ENCODE results near the gene HLCS.

The HLCS gene

DNA sequence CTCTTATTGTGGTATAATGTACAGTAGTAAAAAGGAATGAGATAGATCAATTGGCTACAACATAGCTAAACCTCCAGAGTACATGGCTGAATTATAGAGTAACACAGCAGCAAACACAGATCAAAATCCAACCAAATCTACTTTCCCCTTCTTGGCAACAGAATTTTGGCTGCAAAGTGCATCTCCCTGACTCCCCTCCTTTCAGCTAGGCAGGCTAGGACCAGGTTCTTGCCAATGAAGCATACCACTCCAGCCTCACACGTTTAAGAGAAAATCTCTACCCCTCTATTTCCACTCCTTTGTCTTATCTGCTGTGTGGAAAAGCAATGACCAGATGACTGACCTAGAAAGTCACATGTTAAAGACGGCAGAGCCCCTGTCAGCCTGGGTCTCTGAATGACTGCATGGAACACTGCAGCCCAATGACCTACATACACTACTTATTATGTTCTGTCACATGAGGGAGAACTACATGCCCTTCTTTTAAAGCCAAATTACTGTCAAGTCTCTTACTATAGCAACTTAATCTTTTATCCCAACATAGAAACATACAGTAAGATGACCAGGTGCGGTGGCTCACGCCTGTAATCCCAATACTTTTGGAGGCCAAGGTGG, 99.1 kb downstream of the HLCS start:
- H3K27me3 Mint-ChIP-seq = no peaks in the 10 kb centered on the region
- no peak overlapping the region for H3K4me3 Mint-ChIP-seq
- no peaks in the 10 kb centered on the region for H3K9me3 Mint-ChIP-seq
- H3K36me3 Mint-ChIP-seq (ENCODE audit: low read depth) = no peaks in the 10 kb centered on the region
- H3K27ac Mint-ChIP-seq = no peak overlapping the region
- H3K4me1 Mint-ChIP-seq (ENCODE audit: low read depth) = peaks cover 4% of the 10 kb centered on the region

DNA sequence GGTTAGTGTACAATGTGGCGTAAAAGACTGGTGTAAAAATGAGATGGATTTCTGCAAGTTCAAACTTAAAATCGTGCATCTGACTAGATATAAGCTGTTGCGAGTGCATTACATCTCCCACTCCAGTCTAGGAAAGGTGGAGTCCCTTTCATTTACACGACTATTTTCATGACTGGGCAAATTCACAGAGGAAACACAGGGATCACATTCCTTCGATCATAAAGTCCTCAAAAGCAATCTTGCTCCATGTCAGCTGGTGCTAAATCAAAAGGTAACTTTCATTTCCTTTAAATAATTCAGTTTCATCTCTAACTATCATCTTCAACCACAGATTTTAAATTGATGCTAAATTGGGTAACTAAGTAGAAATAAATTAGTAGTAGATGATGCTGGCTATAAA, 100.0 kb downstream of the HLCS start:
- Mint-ChIP-seq H3K4me3 (no peak overlapping the region), H3K36me3 (ENCODE audit: low read depth) (no peaks in the 10 kb centered on the region), H3K4me1 (ENCODE audit: low read depth) (peaks cover 4% of the 10 kb centered on the region), H3K27me3 (no peaks in the 10 kb centered on the region), H3K27ac (no peak overlapping the region), H3K9me3 (no peaks in the 10 kb centered on the region)

DNA sequence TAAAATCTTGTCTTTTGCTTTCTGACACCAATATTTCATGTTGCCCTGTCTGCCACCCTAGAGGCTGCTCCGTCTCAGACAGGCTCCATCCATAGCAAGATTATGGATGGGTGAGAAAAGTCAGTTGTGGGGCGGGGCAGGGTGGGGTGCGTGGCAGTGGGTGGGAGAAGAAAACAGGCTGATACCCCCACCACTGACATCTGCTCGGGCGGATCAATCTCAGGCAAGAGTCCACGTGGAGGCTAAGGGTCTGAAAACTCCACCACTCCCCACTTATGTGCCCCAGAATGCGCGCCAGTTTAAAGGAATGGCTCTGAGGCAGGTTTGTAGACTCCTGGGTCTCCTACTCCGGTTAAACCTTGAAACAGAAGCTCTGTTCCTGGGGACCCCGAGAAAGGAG, 101.5 kb downstream of the HLCS start:
- Mint-ChIP-seq H3K9me3 (no peaks in the 10 kb centered on the region), H3K36me3 (ENCODE audit: low read depth) (no peaks in the 10 kb centered on the region), H3K4me1 (ENCODE audit: low read depth) (peaks cover 12% of the 10 kb centered on the region), H3K27ac (no peak overlapping the region), H3K4me3 (no peak overlapping the region), H3K27me3 (no peaks in the 10 kb centered on the region)

DNA sequence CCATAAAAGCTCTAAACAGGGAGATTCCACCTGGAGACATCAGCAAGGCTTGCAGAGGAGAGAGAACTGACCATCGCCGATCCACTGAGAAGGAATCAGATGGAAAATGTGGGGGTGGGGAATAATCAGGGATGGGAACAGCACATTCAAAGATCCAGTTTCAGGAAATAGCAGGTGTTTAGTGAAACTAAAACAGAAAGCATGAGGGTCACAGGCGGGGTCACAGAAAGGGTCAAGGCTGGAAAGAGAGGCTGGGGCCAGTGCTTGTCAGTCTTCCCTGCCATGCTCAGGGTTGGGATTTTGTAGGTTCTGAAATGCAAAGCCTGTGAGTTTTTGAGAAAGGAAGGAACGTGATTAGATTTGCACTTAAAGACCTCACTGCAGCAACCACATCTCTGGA, 103.2 kb downstream of the HLCS start:
- H3K9me3 Mint-ChIP-seq = no peaks in the 10 kb centered on the region
- no peak overlapping the region for H3K27ac Mint-ChIP-seq
- no peaks in the 10 kb centered on the region for H3K27me3 Mint-ChIP-seq
- H3K36me3 Mint-ChIP-seq (ENCODE audit: low read depth) = no peaks in the 10 kb centered on the region
- peaks cover 16% of the 10 kb centered on the region for H3K4me1 Mint-ChIP-seq (ENCODE audit: low read depth)
- no peak overlapping the region for H3K4me3 Mint-ChIP-seq

DNA sequence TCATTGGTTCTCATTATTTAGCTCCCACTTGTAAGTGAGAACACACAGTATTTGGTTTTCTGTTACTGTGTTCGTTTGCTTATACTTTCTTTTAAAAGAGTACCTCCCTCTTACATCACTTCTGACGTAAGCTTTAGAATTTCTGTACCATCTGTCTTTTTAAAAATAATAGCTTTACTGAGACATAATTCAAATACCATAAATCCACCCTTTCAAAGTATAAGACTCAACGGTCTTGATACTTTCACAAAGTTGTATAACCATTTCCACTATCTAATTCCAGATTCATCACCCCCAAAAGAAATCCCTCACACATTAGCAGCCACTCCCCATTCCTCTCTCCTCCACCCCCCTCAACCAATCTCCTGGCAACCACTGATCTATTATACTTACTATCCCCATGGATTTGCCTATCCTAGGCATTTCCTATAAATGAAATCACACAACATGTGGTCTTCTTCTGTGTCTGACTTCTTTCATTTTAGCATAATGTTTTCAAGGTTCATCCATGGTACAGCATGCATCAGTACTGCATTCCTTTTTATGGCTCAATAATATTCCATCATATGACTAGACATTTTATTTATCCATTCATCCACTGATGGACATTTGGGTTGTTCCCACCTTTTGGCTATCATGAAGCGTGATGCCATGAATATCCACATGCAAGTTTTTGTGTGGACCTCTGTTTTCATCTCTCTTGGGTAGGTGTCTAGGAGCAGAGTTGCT, 104.7 kb downstream of the HLCS start:
- H3K4me1 Mint-ChIP-seq (ENCODE audit: low read depth) = peaks cover 13% of the 10 kb centered on the region
- no peak overlapping the region for H3K4me3 Mint-ChIP-seq
- H3K27ac Mint-ChIP-seq = no peak overlapping the region
- no peaks in the 10 kb centered on the region for H3K27me3 Mint-ChIP-seq
- no peaks in the 10 kb centered on the region for H3K36me3 Mint-ChIP-seq (ENCODE audit: low read depth)
- no peaks in the 10 kb centered on the region for H3K9me3 Mint-ChIP-seq

DNA sequence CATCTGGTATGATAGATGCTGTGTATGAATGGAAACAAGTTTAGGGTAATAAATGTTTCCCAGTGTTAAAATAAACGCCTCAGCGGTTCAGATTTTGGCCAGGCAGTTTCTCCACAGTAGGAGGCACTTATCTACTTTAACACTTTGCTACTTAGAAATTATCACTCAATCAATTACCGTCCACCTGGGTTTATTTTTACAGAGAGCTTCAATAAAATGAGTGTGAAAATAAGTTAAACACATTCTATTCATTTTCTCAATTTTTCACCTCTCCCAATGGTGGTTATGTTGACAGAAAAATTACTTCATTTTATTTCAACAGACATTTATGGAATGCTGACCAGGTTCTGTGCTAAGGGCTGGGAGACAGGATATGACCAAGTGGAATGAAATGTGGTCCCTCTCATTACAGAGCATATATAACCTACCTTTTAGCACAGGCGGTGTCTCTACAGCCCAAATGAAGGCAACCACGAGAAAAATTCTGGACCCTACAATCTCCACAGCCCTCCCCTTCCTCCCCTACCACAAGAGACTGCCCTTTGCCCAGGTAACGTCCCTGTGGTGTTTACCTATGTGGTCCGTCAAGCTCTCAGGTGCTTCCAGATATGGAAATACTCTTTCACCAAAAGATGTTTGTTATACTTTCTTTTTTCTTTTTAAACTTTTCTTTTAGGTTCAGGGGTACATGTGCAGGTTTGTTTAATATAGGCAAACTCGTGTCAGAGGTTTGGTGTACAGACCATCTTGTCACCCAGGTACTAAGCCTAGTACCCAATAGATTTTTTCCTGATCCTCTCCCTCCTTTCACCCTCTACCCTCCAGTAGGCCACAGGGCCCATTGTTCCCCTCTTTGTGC, 105.5 kb downstream of the HLCS start:
- no peaks in the 10 kb centered on the region for H3K9me3 Mint-ChIP-seq
- no peaks in the 10 kb centered on the region for H3K36me3 Mint-ChIP-seq (ENCODE audit: low read depth)
- H3K27me3 Mint-ChIP-seq = no peaks in the 10 kb centered on the region
- no peak overlapping the region for H3K27ac Mint-ChIP-seq
- H3K4me1 Mint-ChIP-seq (ENCODE audit: low read depth) = peaks cover 12% of the 10 kb centered on the region
- no peak overlapping the region for H3K4me3 Mint-ChIP-seq

DNA sequence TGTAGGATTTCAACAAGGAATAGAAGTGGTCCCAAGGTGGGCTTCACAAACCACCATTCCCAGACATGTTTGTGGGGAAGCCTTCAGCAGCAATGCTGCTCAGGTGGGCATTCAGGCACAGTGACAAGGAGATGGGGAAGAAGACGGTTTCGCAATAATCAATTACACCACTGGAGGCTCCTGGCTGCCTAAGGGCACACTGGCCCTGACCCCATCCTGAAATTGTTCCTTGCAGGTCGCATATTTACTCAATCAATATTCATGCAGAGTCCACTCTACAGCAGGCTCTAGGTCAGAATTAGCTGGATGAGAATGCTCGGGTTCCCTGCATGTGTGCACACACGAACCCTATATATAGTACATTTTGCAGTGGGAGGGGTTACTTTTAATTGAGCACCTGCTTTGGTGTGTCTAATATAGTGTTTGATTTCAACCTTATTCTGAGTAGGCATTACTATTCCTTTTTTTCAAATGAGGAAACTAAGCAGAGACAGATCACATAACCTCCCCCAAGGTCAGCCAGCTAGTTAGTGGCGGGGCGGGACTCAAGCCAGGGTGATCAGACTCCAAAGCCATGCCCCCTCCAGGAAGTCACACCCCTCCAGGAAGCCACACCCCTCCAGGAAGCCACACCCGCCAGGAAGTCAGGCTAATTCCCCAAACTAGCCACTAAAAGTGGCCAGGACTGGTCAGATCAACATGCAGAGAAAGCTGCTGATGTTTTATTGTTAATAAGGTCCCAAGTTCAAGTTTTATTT, 106.5 kb downstream of the HLCS start:
- peaks cover 12% of the 10 kb centered on the region for H3K4me1 Mint-ChIP-seq (ENCODE audit: low read depth)
- H3K36me3 Mint-ChIP-seq (ENCODE audit: low read depth) = no peaks in the 10 kb centered on the region
- no peaks in the 10 kb centered on the region for H3K9me3 Mint-ChIP-seq
- H3K27me3 Mint-ChIP-seq = no peaks in the 10 kb centered on the region
- H3K27ac Mint-ChIP-seq = no peak overlapping the region
- no peak overlapping the region for H3K4me3 Mint-ChIP-seq

DNA sequence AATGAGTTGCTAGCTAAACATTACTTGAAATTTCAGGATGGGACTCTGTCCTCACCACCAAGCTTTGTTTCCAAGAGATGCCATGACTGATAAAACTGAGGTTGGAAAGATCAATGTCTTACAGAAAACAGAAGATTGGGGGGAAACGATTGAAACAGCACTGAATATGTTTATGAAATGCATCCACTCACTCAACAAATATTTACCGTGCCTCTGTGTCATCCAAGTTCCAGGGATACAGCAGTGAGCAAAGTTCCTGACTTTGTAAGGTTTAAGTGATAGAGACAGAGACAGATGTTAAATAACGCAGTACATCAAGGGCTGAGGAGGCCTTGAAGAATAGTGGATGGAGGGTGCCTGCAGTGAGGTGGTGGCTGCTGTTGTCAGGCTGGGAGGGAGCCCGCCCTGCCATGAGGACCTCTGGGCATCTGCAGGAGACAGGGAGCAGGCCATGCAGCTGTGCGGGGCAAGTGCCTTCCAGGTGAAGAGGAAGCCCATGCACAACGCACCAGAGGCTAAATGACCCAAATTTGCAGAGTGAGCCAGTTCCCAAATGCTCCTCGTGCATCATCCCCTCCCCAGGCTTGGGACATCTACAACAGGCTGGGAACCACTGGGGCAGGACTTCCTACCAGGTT, 108.0 kb downstream of the HLCS start:
- Mint-ChIP-seq H3K9me3 (no peaks in the 10 kb centered on the region), H3K27ac (no peak overlapping the region), H3K4me1 (ENCODE audit: low read depth) (peaks cover 12% of the 10 kb centered on the region)

DNA sequence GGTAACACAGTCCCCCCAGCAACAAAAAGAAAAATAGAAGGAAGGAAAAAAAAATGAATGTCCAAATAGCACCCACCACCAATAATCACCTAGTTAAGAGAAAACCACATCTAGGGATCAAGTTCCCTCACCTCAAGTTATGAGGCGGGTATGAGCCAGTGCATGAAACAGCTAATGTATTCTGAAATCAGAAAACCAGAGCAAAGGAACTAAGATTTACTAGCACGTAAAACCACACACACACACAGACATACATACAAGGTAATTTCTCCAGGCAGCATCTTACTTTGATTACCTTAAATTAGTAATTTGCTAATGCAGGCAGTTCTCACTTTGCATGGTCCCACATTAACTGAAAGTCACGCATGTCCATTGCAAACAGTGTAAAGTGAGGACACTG, 109.8 kb downstream of the HLCS start:
- no peaks in the 10 kb centered on the region for H3K36me3 Mint-ChIP-seq (ENCODE audit: low read depth)
- H3K4me1 Mint-ChIP-seq (ENCODE audit: low read depth) = peaks cover 21% of the 10 kb centered on the region
- no peaks in the 10 kb centered on the region for H3K27me3 Mint-ChIP-seq
- H3K4me3 Mint-ChIP-seq = no peak overlapping the region
- no peak overlapping the region for H3K27ac Mint-ChIP-seq
- H3K9me3 Mint-ChIP-seq = no peaks in the 10 kb centered on the region

More for the DNA sequence above, 108.0 kb downstream of the HLCS start:
- Mint-ChIP-seq H3K4me3 (no peak overlapping the region), H3K36me3 (ENCODE audit: low read depth) (no peaks in the 10 kb centered on the region), H3K27me3 (no peaks in the 10 kb centered on the region)

DNA sequence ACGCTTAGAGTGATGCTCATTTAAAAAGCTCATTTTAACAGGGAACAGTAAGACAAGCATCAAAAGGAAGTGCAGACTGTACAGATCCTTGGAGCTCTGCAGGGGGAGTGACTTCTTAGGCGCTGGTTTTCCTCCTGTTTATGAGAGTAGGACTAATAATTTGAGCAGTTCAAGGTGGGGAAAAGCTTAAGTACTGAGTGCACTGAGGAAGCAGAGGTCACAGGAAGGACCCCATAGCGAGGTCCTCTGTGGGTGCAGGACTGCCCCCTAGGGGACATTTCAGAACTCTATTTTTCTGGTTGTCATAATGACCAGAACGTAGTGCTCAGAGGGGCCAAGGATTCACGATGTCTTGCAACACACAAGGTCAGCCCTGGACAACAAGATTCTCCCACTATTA, 112.1 kb downstream of the HLCS start:
- Mint-ChIP-seq H3K4me1 (ENCODE audit: low read depth) (peaks cover 9% of the 10 kb centered on the region), H3K27me3 (no peaks in the 10 kb centered on the region), H3K4me3 (no peak overlapping the region), H3K27ac (no peak overlapping the region), H3K36me3 (ENCODE audit: low read depth) (no peaks in the 10 kb centered on the region), H3K9me3 (no peaks in the 10 kb centered on the region)

DNA sequence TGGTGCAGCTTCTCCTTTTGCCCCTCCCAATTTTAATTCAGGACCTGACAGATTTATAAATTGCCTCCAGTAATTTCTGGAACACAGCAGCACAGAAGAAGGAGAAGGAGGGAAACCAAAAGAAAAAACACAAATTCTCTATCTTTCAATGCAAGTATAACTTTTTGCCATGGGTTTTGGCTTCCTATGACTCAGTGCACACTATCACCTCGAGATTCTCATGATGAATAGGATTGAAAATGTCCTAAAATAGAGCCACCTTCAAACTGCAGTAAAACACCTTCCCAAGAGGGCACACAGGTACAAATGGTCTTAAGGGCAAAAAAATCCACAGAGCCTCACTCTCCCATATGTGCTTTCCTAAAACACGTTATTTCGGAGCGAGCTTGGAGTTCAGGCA, 113.6 kb downstream of the HLCS start:
- H3K9me3 Mint-ChIP-seq = no peaks in the 10 kb centered on the region
- H3K27me3 Mint-ChIP-seq = no peaks in the 10 kb centered on the region
- no peaks in the 10 kb centered on the region for H3K36me3 Mint-ChIP-seq (ENCODE audit: low read depth)
- peaks cover 9% of the 10 kb centered on the region for H3K4me1 Mint-ChIP-seq (ENCODE audit: low read depth)
- no peak overlapping the region for H3K4me3 Mint-ChIP-seq
- no peak overlapping the region for H3K27ac Mint-ChIP-seq

DNA sequence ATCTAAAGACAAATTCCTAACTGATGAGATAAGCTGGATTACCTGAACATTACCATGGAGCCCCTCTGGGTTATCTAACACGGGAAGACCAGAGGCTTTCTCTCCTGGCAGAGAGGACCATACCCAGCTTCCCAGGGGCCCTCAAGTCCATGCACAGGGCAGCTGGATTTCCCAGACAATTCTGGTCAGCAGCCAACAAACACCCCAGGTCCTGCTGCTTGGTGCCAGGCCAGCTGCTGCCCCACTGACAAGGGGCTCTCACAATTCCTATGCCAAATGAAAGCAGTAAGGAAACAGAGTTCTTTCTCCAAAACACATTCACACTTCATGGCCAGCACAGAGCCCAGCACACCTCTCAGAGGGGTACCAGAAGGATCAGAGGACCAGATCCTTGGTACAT, 114.2 kb downstream of the HLCS start:
- Mint-ChIP-seq H3K36me3 (ENCODE audit: low read depth) (no peaks in the 10 kb centered on the region), H3K27me3 (no peaks in the 10 kb centered on the region), H3K4me3 (no peak overlapping the region), H3K9me3 (no peaks in the 10 kb centered on the region), H3K4me1 (ENCODE audit: low read depth) (peaks cover 9% of the 10 kb centered on the region), H3K27ac (no peak overlapping the region)

DNA sequence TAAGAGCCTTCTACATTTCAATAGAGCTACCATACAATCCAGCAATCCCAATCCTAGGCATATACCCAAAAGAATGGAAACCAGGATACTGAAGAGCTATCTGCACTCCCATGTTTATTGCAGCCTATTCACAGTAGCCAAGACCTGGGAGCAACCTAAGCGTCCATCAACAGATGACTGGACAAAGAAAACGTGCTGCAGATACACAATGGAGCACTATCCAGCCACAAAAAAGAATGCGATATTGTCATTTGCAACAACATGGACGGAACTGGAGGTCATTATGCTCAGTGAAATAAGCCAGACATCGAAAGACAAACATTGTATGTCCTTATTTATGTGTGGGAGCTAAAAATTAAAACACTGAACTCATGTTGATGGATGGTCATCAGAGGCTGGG, 115.3 kb downstream of the HLCS start:
- no peaks in the 10 kb centered on the region for H3K9me3 Mint-ChIP-seq
- H3K27me3 Mint-ChIP-seq = no peaks in the 10 kb centered on the region
- H3K4me1 Mint-ChIP-seq (ENCODE audit: low read depth) = peaks cover 9% of the 10 kb centered on the region
- no peak overlapping the region for H3K27ac Mint-ChIP-seq
- H3K36me3 Mint-ChIP-seq (ENCODE audit: low read depth) = no peaks in the 10 kb centered on the region
- H3K4me3 Mint-ChIP-seq = no peak overlapping the region

DNA sequence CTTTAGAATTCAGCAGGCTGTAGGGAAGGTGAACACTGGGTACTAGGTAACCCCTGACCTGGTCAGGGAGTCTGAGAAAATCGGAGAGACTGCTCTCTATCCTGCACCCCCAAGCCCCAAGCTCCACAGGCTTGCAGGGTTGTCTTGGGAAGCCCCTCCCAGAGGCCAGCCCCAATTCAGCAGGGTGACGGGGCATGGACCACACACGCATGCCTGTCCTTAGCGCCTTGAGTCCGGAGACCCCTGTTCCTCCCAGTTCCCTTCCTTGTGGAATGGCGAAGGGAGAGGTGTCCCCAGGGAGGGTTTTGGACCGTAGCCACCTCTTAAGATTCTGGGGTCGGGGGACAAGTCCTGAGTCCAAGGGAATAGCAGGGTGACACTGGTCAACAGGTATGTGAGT, 116.1 kb downstream of the HLCS start:
- no peak overlapping the region for H3K4me3 Mint-ChIP-seq
- peaks cover 9% of the 10 kb centered on the region for H3K4me1 Mint-ChIP-seq (ENCODE audit: low read depth)
- no peaks in the 10 kb centered on the region for H3K9me3 Mint-ChIP-seq
- H3K27ac Mint-ChIP-seq = no peak overlapping the region
- H3K27me3 Mint-ChIP-seq = no peaks in the 10 kb centered on the region
- H3K36me3 Mint-ChIP-seq (ENCODE audit: low read depth) = no peaks in the 10 kb centered on the region

Measured in stimulated activated naive CD8-positive, alpha-beta T cell treated with anti-CD3 and anti-CD28 coated beads, Interleukin-15, Interleukin-2, amounts not matched to agents 100 ng/mL and 50 ng/mL, for 24 hours (primary cell).